Transverse colon (tissue), 4 donors: Measurements from ENCODE around the gene DDX39B. TPM values are rescaled to one million over a fixed set of nuclear protein-coding genes. Genes with fewer than 3 reads are reported as not detected.

Experiments used
- DNase-seq: peaks from one replicate; pipeline ENCODE4 v3.0.0-alpha.2; 2019
- H3K27ac ChIP-seq, 4 donors: fragments of 200-600 bp; sonication (generic); 2 replicates each; pipeline ENCODE4 v1.5.1; 2016 to 2018; ENCODE audit warnings: inconsistent platforms in 4 of 4
- H3K27me3 ChIP-seq: fragments of 200-600 bp; sonication (generic); 2 replicates; pipeline ENCODE4 v1.5.1; 2017; ENCODE audit warnings: inconsistent platforms
- H3K36me3 ChIP-seq, 4 donors: fragments of 200-600 bp; sonication (generic); 2 replicates each; pipeline ENCODE4 v1.5.1; 2017 to 2019; ENCODE audit warnings: inconsistent platforms in 4 of 4
- H3K4me1 ChIP-seq, 4 donors: fragments of 200-600 bp; sonication (generic); 2 replicates each; pipeline ENCODE4 v1.5.1; 2017 to 2020; ENCODE audit warnings: inconsistent platforms in 4 of 4
- H3K4me3 ChIP-seq, 4 donors: fragments of 200-600 bp; sonication (generic); 1 replicate in 1 of 4; 2 replicates in 3 of 4; pipeline versions ENCODE4 v1.5.1 to v1.6.1; 2017 to 2019; ENCODE audit warnings: inconsistent platforms in 4 of 4
- H3K9me3 ChIP-seq, 2 donors: fragments of 200-600 bp; sonication (generic); 2 replicates each; pipeline ENCODE4 v1.5.1; 2017 to 2019; ENCODE audit warnings: inconsistent platforms in 2 of 2
- EP300 ChIP-seq: sonication (generic); formaldehyde crosslinking; IDR thresholded peaks from one replicate; pipeline ENCODE4 v1.6.1; 2017; ENCODE audit warnings: antibody characterized with exemption, low read depth
- POLR2A ChIP-seq: fragments of 450-650 bp; IDR thresholded peaks from one replicate; pipeline ENCODE4 v1.6.1; 2016; ENCODE audit warnings: antibody characterized with exemption, mild to moderate bottlenecking, moderate library complexity
- POLR2AphosphoS5 ChIP-seq, 3 donors: sonication (generic); formaldehyde crosslinking; IDR thresholded peaks; one replicate each; pipeline ENCODE4 v1.6.1; 2016; ENCODE audit warnings: antibody characterized with exemption in 3 of 3
- WGBS, 2 donors: methylation state at CpG; one replicate each; pipeline ENCODE4 v1.1.5; 2018; ENCODE audit warnings: low coverage in 1 of 2; 5-methylcytosine and 5-hydroxymethylcytosine counted together
- in situ Hi-C, 4 donors: fragments of 200-750 bp; cut with MboI; loops; one replicate each; pipeline versions ENCODE4 v1.15.0 to v1.15.1; 2017; ENCODE audit warnings: low sequenced_read_pairs in 3 of 4, low pct_ligation_motif_present in 1 of 4, low pct_unique_long_range_greater_than_20kb in 1 of 4
- intact Hi-C: fragments of 100-400 bp; cut with DNase I; formaldehyde crosslinking; loops from one replicate; pipeline ENCODE4 v1.15.1; 2023; ENCODE audit warnings: low total_unique reads
- total RNA-seq, 4 donors: library from RNA; depleted of rRNA; stranded (reverse); fragments of >200 nt; gene quantifications; one replicate each; pipeline ENCODE4 v1.1.0, GENCODE V29; 2016
- TF ChIP-seq, protein P1 (sequence below), 5 experiments: fragments of 200-600 bp in 3 of 5; fragments of 450-650 bp in 2 of 5; sonication (generic) in 3 of 5; IDR thresholded peaks; 1 replicate in 2 of 5; 2 replicates in 3 of 5; pipeline ENCODE4 v1.5.1; 2016 to 2017; ENCODE audit warnings: antibody characterized with exemption in 5 of 5, inconsistent platforms in 3 of 5, mild to moderate bottlenecking in 2 of 5, moderate library complexity in 1 of 5

DDX39B gene
- total RNA-seq, 4 donors from 2014 or later: 147 to 519 (median 271) TPM

DNA sequence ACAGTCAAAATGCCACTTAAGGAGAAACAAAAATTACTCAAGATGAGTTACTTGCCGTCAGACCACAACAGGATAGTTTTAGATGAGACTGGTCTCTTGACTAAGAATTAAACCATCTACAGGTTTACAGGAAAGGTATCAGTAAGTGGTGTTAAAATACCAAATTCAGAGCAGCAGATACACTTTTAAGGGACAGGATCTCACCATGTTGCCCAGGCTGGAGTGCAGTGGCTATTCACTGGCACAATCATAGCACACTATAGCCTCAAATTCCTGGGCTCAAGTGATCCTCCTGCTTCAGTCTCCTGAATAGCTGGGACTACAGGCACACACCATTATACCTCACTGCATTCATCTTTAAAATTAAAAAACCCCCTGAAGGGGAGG lies 8.4 kb downstream of the DDX39B start:
- H3K9me3 ChIP-seq: no peaks in the 10 kb centered on the region
- no peaks in the 10 kb centered on the region for H3K27me3 ChIP-seq
- no peak for DNase-seq
- WGBS, 2 donors: 83 to 88% methylated on average over 1 of the region's 1 CpG
- intact Hi-C loops: no loop called here
- H3K27ac ChIP-seq: no peak overlapping the region
- H3K36me3 ChIP-seq: peaks cover 0 to 83% (median 43%) of the 10 kb centered on the region in 4 donors
- in situ Hi-C loops: no loop called here
- no peak for TF ChIP-seq POLR2AphosphoS5 (IDR thresholded peaks at IDR 0.05)
- TF ChIP-seq, protein P1, sequence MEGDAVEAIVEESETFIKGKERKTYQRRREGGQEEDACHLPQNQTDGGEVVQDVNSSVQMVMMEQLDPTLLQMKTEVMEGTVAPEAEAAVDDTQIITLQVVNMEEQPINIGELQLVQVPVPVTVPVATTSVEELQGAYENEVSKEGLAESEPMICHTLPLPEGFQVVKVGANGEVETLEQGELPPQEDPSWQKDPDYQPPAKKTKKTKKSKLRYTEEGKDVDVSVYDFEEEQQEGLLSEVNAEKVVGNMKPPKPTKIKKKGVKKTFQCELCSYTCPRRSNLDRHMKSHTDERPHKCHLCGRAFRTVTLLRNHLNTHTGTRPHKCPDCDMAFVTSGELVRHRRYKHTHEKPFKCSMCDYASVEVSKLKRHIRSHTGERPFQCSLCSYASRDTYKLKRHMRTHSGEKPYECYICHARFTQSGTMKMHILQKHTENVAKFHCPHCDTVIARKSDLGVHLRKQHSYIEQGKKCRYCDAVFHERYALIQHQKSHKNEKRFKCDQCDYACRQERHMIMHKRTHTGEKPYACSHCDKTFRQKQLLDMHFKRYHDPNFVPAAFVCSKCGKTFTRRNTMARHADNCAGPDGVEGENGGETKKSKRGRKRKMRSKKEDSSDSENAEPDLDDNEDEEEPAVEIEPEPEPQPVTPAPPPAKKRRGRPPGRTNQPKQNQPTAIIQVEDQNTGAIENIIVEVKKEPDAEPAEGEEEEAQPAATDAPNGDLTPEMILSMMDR (IDR thresholded peaks at IDR 0.05): no peak
- no peak for TF ChIP-seq POLR2A
- no peak for TF ChIP-seq EP300
- no peak overlapping the region for H3K4me3 ChIP-seq
- H3K4me1 ChIP-seq: peaks cover 0 to 6% (median 2%) of the 10 kb centered on the region in 4 donors

DNA sequence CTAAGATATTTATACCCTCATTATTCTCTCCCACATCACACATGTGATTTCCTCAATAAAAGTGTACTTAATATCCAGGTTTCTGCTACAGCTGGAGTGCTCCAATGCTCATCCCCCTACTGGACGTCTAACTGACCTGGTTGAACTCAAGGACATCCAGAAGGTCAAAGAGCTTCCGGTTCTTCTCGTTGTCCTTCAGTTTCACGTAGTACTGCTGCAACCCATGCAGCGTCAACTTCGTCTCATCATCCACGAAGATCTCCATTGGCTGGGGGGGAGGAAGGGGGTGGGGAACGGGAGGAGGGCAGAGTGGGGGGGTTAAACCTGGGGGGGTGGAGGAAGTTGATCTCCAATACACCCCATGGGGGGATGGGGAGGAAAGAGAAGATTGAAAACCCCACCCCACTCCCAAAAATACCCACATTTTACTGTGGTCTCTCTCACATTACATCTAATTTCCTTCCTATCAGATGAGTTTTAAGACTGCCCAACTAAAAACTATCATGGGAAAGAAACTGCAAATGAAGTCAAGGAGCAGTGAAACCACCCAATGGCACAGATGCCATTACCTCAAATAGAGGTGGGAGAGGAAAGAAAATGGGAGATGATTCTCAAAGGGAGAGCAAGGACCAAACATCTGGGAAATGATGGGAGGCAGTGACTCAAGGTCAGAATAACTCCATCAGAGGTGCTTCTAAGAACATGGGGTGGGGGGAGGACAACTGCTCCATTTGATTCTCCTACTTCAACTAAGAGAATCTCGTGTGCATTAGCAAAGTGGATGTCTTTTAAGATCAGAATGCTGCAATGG lies 9.0 kb downstream of the DDX39B start:
- no peak overlapping the region for H3K27ac ChIP-seq
- WGBS, 2 donors: 17 to 56% methylated on average over 1 to 9 of the region's 9 CpGs
- H3K36me3 ChIP-seq: peaks cover 0 to 77% (median 40%) of the 10 kb centered on the region in 4 donors

GRCh38 chr6:31531771-31532643 lies 9.8 kb downstream of the DDX39B start:
- H3K27me3 ChIP-seq: no peaks in the 10 kb centered on the region
- in situ Hi-C loops: no loop called here
- TF ChIP-seq POLR2AphosphoS5 (IDR thresholded peaks at IDR 0.05): no peak
- TF ChIP-seq POLR2A: no peak
- TF ChIP-seq, protein P1 (IDR thresholded peaks at IDR 0.05): no peak
- TF ChIP-seq EP300: no peak
- intact Hi-C loops: no loop called here
- DNase-seq: no peak
- 64 to 70% methylated on average over 7 to 9 of the region's 9 CpGs for WGBS, 2 donors
- H3K36me3 ChIP-seq: peaks cover 0 to 69% (median 35%) of the 10 kb centered on the region in 4 donors
- H3K4me1 ChIP-seq: no peaks in the 10 kb centered on the region
- H3K9me3 ChIP-seq: no peaks in the 10 kb centered on the region
- H3K27ac ChIP-seq: no peak overlapping the region
- no peak overlapping the region for H3K4me3 ChIP-seq

More for the DNA sequence above, 9.0 kb downstream of the DDX39B start:
- DNase-seq: no peak
- in situ Hi-C loops (no loop called here), intact Hi-C loops (no loop called here)
- no peak overlapping the region for H3K4me3 ChIP-seq
- H3K9me3 ChIP-seq: no peaks in the 10 kb centered on the region
- H3K4me1 ChIP-seq: peaks cover 0 to 3% (median 0%) of the 10 kb centered on the region in 4 donors
- TF ChIP-seq POLR2A (no peak), POLR2AphosphoS5 (IDR thresholded peaks at IDR 0.05) (no peak), EP300 (no peak)
- TF ChIP-seq, protein P1 (IDR thresholded peaks at IDR 0.05): no peak
- H3K27me3 ChIP-seq: no peaks in the 10 kb centered on the region

GRCh38 chr6:31531162-31531561 lies 10.6 kb downstream of the DDX39B start:
- no peak overlapping the region for H3K27ac ChIP-seq
- peaks cover 0 to 60% (median 31%) of the 10 kb centered on the region in 4 donors for H3K36me3 ChIP-seq
- H3K4me1 ChIP-seq: no peaks in the 10 kb centered on the region
- TF ChIP-seq POLR2AphosphoS5 (IDR thresholded peaks at IDR 0.05) (no peak), POLR2A (no peak), EP300 (no peak)
- TF ChIP-seq, protein P1 (IDR thresholded peaks at IDR 0.05): no peak
- in situ Hi-C loops (no loop called here), intact Hi-C loops (no loop called here)
- H3K27me3 ChIP-seq: no peaks in the 10 kb centered on the region
- DNase-seq: no peak
- 86 to 91% methylated on average over 7 of the region's 7 CpGs for WGBS, 2 donors
- no peak overlapping the region for H3K4me3 ChIP-seq
- H3K9me3 ChIP-seq: no peaks in the 10 kb centered on the region
